GM18498 (cell line): ENCODE data around the gene CRB2.

Experiments
- ATAC-seq: cut with Tn5 transposase; IDR thresholded peaks from one replicate; pipeline ENCODE4 v1.9.1; 2021; ENCODE audit warnings: mild to moderate bottlenecking, moderate library complexity; ENCODE audit not compliant: unreplicated experiment

The CRB2 gene

GRCh38 chr9:123361731-123362510, 5.9 kb downstream of the CRB2 start:
- ATAC-seq = no peak

DNA sequence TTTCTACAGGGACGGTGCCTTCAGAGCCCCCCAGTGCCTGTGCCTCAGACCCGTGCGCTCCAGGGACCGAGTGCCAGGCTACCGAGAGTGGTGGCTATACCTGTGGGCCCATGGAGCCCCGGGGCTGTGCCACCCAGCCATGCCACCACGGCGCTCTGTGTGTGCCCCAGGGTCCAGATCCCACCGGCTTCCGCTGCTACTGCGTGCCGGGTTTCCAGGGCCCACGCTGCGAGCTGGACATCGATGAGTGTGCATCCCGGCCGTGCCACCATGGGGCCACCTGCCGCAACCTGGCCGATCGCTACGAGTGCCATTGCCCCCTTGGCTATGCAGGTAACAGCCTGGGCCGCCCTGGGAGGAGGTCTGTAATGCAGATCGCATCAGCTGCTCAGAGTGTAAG, 6.9 kb downstream of the CRB2 start:
- ATAC-seq = no peak

DNA sequence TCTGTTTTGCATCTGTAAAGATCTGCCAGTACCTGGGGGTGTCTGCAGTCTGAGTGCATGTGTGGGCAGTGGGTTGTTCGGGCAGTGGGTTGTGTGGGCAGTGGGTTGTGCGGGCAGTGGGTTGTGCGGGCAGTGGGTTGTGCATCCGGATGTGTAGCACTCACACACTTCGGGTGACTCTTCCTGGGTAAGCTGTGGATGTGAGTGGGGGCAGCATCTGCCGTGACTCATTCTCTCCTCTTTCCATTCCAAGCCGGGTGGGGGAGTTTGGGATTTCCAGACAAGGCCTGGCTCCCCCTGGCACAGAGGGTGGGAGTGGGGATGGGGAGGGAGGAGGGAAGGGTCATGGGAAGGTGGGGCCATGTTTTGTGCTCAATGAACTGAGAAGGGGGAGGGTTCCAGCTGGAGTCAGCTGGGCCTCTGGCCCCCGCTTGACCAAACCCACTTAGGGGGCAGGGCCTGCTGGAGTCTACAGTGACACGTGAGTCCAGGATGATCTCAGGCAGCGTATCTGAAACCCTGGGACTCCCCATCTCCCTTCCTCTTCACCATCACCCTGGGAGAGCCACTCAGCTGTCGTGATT, 8.3 kb downstream of the CRB2 start:
- ATAC-seq = no peak

GRCh38 chr9:123365287-123365880, 9.4 kb downstream of the CRB2 start:
- ATAC-seq = no peak

DNA sequence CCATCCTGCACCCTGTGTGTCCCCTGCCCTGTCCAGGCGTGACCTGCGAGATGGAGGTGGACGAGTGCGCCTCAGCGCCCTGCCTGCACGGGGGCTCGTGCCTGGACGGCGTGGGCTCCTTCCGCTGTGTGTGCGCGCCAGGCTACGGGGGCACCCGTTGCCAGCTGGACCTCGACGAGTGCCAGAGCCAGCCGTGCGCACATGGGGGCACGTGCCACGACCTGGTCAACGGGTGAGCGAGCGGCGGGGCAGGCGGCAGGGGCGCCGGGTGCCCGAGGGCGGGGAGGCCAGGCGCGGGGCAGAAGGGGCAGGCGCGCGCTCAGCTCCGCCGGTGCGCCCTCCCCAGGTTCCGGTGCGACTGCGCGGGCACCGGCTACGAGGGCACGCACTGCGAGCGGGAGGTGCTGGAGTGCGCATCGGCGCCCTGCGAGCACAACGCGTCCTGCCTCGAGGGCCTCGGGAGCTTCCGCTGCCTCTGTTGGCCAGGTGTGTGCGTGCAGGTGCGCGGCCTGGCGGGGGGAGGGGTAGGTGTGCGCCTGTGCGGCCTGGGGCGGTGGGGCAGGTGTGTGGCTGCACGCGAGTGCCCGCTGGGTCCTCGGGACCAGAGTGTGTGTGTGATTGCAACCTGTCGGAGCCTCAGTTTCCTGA, 10.0 kb downstream of the CRB2 start:
- no peak for ATAC-seq

DNA sequence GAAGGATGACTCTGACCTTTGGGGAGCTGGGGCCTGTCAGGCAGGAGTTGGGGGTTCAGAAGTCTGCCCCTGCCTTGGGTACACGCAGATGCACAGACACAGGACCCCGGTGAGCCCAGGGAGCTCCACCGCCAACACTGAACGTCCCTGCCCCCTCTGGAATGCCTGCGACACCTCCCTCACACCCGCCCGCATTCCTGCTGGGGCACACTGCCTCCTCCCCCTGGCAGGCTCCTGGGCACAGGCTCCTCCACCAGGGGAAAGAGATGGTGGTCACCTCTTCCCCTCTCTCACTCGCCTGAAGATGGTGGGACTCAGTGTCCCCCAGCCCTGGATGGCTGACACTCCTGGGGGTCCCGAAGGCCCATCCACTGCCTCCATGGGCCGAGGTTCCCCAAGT, 12.0 kb downstream of the CRB2 start:
- no peak for ATAC-seq

GRCh38 chr9:123368536-123369153, 12.6 kb downstream of the CRB2 start:
- ATAC-seq = no peak

- ATAC-seq = no peak
Observed at GRCh38 chr9:123369296-123369695, 13.3 kb downstream of the CRB2 start.

DNA sequence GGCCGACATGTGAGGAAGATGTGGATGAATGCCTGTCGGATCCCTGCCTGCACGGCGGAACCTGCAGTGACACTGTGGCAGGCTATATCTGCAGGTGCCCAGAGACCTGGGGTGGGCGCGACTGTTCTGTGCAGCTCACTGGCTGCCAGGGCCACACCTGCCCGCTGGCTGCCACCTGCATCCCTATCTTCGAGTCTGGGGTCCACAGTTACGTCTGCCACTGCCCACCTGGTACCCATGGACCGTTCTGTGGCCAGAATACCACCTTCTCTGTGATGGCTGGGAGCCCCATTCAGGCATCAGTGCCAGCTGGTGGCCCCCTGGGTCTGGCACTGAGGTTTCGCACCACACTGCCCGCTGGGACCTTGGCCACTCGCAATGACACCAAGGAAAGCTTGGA, 14.1 kb downstream of the CRB2 start:
- no peak for ATAC-seq

DNA sequence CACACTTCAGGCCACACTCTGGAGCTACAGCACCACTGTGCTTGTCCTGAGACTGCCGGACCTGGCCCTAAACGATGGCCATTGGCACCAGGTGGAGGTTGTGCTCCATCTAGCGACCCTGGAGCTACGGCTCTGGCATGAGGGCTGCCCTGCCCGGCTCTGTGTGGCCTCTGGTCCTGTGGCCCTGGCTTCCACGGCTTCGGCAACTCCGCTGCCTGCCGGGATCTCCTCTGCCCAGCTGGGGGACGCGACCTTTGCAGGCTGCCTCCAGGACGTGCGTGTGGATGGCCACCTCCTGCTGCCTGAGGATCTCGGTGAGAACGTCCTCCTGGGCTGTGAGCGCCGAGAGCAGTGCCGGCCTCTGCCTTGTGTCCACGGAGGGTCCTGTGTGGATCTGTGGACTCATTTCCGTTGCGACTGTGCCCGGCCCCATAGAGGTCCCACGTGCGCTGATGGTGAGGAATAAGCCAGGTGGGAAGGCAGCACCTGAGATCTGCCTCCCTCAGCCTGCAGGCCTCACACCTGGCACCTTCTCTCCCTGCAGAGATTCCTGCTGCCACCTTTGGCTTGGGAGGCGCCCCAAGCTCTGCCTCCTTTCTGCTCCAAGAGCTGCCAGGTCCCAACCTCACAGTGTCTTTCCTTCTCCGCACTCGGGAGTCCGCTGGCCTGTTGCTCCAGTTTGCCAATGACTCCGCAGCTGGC, 14.7 kb downstream of the CRB2 start:
- ATAC-seq = no peak

- ATAC-seq = no peak
Observed at GRCh38 chr9:123371228-123371584, 15.2 kb downstream of the CRB2 start.

DNA sequence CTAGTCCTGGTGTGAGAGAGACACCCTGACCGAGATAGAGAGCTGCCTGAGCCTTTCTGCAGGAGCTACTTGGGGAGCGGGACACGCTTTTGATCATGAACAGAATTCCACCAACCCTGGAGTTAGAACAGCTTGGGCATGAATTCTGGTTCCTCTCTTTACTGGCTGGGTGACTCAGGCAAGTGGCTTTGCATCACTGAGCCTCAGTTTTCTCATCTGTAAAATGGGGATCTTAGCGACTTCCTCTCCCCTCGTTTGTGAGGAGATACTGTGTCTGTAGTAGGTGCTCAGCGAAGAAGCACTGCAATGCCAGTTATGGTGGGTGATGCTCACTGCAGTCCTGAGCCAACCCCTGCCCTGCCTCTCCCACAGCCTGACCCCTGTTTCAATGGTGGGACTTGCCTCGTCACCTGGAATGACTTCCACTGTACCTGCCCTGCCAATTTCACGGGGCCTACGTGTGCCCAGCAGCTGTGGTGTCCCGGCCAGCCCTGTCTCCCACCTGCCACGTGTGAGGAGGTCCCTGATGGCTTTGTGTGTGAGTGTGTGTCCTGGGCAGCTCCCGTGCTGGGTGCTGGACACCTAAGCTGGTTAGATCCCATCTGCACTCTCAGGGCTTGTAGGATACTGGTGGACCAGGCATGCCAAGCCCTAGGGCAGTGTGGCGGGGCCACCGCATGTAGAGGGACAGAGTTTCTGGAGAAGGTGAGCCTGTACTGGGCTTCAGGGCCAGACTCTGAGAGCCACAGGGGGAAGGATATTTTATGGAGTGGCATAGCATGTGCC, 16.0 kb downstream of the CRB2 start:
- no peak for ATAC-seq

GRCh38 chr9:123372766-123373446, 16.9 kb downstream of the CRB2 start:
- no peak for ATAC-seq

DNA sequence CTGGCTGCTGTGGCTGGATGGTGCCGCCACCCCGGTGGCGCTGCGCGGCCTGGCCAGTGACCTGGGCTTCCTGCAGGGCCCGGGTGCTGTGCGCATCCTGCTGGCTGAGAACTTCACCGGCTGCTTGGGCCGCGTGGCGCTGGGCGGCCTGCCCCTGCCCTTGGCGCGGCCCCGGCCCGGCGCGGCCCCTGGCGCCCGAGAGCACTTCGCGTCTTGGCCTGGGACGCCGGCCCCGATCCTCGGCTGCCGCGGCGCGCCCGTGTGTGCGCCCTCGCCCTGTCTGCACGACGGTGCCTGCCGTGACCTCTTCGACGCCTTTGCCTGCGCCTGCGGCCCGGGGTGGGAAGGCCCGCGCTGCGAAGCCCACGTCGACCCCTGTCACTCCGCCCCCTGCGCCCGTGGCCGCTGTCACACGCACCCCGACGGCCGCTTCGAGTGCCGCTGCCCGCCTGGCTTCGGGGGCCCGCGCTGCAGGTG, 17.5 kb downstream of the CRB2 start:
- ATAC-seq = no peak

GRCh38 chr9:123373946-123374345, 17.9 kb downstream of the CRB2 start:
- ATAC-seq = no peak

DNA sequence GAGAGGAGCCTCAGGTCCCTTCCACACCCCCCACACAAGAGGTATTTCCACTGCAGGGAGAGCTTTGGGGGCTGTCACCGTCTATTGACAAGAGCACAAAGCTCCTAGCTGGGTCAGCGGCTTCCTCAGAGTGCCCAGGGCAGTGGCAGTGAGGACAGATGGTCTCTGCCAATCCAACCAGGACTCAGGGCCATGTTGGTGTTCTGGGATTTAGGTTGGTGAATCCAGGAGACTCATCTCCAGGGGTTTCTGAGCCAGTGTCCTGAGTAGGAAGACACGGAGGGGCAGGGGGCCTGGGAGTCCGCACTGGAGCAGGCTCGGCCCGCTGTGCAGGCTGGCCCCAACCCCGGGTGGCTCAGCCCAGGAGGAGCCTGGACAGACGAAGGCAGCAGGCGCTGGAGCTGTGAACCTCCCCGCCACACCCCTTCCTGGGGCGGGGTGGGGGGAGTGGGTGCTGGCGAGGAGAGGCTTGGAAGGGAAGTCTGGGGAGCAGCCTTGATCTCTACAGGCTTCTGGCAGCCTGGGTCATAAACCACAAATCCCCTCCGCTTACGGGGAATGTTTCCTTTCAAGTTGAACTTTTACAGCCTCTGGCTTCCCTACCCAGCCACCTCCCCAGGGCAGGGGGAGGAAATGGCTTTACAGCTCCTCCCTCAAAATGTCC, 19.6 kb downstream of the CRB2 start:
- ATAC-seq = no peak

DNA sequence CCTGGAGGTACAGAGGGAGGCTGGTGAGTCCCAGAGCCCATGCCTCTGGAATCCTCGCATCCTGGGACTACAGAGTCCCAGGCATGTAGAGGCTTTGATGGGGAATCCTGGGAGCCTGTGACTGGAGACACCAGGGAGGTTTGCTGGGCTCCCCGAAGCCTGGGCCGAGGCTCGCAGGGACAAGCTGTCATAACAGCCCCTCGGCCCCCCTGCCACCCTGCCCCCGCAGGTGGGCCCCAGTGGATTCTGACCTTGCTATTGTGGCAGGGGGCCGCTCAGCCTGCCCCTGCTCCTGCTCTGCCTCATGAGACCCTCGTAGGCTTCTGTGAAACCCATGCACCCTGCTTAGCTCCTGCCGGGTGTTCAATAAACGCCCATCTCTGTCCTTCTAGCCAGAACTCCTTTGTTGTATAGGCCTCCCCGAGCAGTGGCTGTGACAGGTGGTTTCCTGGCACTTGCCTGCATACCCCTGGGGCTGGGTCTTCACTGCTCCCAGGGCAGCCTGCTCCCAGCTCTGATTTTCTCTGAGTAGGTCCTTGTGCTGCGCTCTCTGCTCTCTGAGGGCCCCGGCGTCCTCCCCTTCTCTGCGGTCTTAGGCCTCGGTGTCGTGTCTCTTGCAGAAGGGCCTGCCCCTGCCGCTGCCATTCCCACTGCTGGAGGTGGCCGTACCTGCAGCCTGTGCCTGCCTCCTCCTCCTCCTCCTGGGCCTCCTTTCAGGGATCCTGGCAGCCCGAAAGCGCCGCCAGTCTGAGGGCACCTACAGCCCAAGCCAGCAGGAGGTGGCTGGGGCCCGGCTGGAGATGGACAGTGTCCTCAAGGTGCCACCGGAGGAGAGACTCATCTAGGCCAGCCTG, 20.4 kb downstream of the CRB2 start:
- no peak for ATAC-seq
